ENCODE measurements around the gene ADD2. TPM values are rescaled to one million over a fixed set of nuclear protein-coding genes. Genes with fewer than 3 reads are reported as not detected.

Gene ADD2
- total and polyA plus RNA-seq, 4 donors: 0.08 to 156 (median 0.16) TPM; not detected in 1

DNA sequence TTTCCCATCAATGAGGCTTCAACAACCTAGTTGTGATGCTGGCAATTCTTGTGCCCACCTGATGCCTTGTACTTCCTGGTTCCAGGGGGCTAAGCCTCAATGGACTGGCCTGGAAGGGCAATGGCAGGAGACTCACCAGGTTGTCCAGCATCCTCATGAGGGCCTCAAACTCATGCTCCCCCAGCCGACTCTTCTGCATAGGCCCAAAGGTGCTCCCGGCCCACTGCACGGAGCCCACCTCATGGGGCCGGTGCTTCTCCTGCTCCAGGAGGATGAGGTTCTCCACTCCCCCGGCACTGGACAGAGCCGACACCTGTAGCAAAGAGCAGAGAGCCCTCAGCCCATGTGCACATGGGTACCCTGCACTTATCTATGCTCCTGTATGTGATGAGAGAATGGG, 84.5 kb downstream of the ADD2 start:
- no peak for TF ChIP-seq FOXA2 (IDR thresholded peaks at IDR 0.05)
- no peak for TF ChIP-seq YY1 (IDR thresholded peaks at IDR 0.05)
- TF ChIP-seq JUND (IDR thresholded peaks at IDR 0.05): no peak
- no peak for TF ChIP-seq ZBTB33 (IDR thresholded peaks at IDR 0.05)
- TF ChIP-seq, protein P1, sequence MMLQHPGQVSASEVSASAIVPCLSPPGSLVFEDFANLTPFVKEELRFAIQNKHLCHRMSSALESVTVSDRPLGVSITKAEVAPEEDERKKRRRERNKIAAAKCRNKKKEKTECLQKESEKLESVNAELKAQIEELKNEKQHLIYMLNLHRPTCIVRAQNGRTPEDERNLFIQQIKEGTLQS (IDR thresholded peaks at IDR 0.05): no peak
- no peak for TF ChIP-seq NR2F2 (IDR thresholded peaks at IDR 0.05)
- TF ChIP-seq RXRA (IDR thresholded peaks at IDR 0.05): no peak
- no peak for TF ChIP-seq HNF4A (conservative IDR thresholded peaks at IDR 0.05)
- no peak for TF ChIP-seq RAD21 (IDR thresholded peaks at IDR 0.05)
- TF ChIP-seq TAF1 (conservative IDR thresholded peaks at IDR 0.05): no peak
- no peak for TF ChIP-seq HNF4G (IDR thresholded peaks at IDR 0.05)
- TF ChIP-seq, protein P2, sequence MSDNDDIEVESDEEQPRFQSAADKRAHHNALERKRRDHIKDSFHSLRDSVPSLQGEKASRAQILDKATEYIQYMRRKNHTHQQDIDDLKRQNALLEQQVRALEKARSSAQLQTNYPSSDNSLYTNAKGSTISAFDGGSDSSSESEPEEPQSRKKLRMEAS (IDR thresholded peaks at IDR 0.05): no peak
- no peak for TF ChIP-seq GABPA (IDR thresholded peaks at IDR 0.05 in 1 of 2, conservative IDR thresholded peaks at IDR 0.05 in 1 of 2)
- TF ChIP-seq EGR1 (IDR thresholded peaks at IDR 0.05; ENCODE audit: low read depth in 2 of 2): no peak
- no peak for TF ChIP-seq FOXA1 (IDR thresholded peaks at IDR 0.05)
- TF ChIP-seq SP1 (IDR thresholded peaks at IDR 0.05): no peak
- no peak for TF ChIP-seq CTCF (IDR thresholded peaks at IDR 0.05; ENCODE audit: low read depth, low read length, missing input control)
- TF ChIP-seq, protein P3, sequence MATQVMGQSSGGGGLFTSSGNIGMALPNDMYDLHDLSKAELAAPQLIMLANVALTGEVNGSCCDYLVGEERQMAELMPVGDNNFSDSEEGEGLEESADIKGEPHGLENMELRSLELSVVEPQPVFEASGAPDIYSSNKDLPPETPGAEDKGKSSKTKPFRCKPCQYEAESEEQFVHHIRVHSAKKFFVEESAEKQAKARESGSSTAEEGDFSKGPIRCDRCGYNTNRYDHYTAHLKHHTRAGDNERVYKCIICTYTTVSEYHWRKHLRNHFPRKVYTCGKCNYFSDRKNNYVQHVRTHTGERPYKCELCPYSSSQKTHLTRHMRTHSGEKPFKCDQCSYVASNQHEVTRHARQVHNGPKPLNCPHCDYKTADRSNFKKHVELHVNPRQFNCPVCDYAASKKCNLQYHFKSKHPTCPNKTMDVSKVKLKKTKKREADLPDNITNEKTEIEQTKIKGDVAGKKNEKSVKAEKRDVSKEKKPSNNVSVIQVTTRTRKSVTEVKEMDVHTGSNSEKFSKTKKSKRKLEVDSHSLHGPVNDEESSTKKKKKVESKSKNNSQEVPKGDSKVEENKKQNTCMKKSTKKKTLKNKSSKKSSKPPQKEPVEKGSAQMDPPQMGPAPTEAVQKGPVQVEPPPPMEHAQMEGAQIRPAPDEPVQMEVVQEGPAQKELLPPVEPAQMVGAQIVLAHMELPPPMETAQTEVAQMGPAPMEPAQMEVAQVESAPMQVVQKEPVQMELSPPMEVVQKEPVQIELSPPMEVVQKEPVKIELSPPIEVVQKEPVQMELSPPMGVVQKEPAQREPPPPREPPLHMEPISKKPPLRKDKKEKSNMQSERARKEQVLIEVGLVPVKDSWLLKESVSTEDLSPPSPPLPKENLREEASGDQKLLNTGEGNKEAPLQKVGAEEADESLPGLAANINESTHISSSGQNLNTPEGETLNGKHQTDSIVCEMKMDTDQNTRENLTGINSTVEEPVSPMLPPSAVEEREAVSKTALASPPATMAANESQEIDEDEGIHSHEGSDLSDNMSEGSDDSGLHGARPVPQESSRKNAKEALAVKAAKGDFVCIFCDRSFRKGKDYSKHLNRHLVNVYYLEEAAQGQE (IDR thresholded peaks at IDR 0.05): no peak
- DNase-seq (ENCODE audit: low spot score): no peak
- Histone ChIP-seq H3K9me3 (ENCODE audit: control insufficient read depth in 4 of 4, low read length in 3 of 4) (no peaks in the 10 kb centered on the region), H3K4me3 (ENCODE audit: low read depth in 1 of 3, low read length in 3 of 3) (no peak overlapping the region), H3K27ac (ENCODE audit: low read depth in 1 of 2, low read length in 2 of 2) (no peak overlapping the region), H3K4me1 (ENCODE audit: control insufficient read depth in 4 of 4, insufficient read depth in 4 of 4, low read length in 3 of 4) (no peaks in the 10 kb centered on the region), H3K9ac (ENCODE audit: low read depth in 1 of 2, low read length in 2 of 2) (no peak overlapping the region), H3K27me3 (ENCODE audit: control insufficient read depth in 4 of 4, insufficient read depth in 4 of 4, low read length in 3 of 4) (peaks cover 0 to 2% (median 0%) of the 10 kb centered on the region in 4 donors), H3K36me3 (ENCODE audit: control insufficient read depth in 4 of 4, insufficient read depth in 3 of 4, low read depth in 1 of 4, low read length in 3 of 4) (no peaks in the 10 kb centered on the region)
- 91% methylated on average over 6 of the region's 6 CpGs for WGBS

Measured in liver (tissue), 9 donors.